ENCODE measurements around the gene USP13. TPM values are rescaled to one million over a fixed set of nuclear protein-coding genes. Genes with fewer than 3 reads are reported as not detected.

Gene USP13
- total RNA-seq, 3 donors from 2014 or later (not counting 1 experiment from before 2014, with no cell fraction given): 2.4 to 5.6 (median 3.0) TPM

- 88% methylated on average over 3 of the region's 3 CpGs for WGBS (ENCODE audit: insufficient coverage)
Observed at GRCh38 chr3:179832333-179832854, 179.6 kb downstream of the USP13 start.

GRCh38 chr3:179833294-179833693 lies 180.5 kb downstream of the USP13 start:
- no peak for TF ChIP-seq CTCF (IDR thresholded peaks at IDR 0.05)
- H3K36me3 Mint-ChIP-seq: no peaks in the 10 kb centered on the region
- H3K4me1 ChIP-seq (ENCODE audit: control insufficient read depth, insufficient read depth, low read length): no peaks in the 10 kb centered on the region
- H3K27me3 ChIP-seq (ENCODE audit: control insufficient read depth, insufficient read depth, low read length): no peaks in the 10 kb centered on the region
- no peaks in the 10 kb centered on the region for H3K9me3 Mint-ChIP-seq
- H3K4me1 Mint-ChIP-seq: no peaks in the 10 kb centered on the region
- no peaks in the 10 kb centered on the region for H3K9me3 ChIP-seq (ENCODE audit: control insufficient read depth, insufficient read depth, low read length)
- peaks cover 9 to 13% of the 10 kb centered on the region in 2 donors for H3K27me3 Mint-ChIP-seq (ENCODE audit: low read depth in 2 of 2)
- DNase-seq (no peak), ATAC-seq (no peak)
- intact Hi-C loops (cut with micrococcal nuclease): no loop called here
- no peak overlapping the region for H3K4me3 Mint-ChIP-seq
- H3K4me3 ChIP-seq (ENCODE audit: low read length): no peak overlapping the region
- H3K36me3 ChIP-seq (ENCODE audit: control insufficient read depth, insufficient read depth, low read length): no peaks in the 10 kb centered on the region
- no peak overlapping the region for H3K27ac Mint-ChIP-seq
- H3K27ac ChIP-seq (ENCODE audit: low read length): no peak overlapping the region

More at GRCh38 chr3:179832333-179832854, 179.6 kb downstream of the USP13 start:
- Histone ChIP-seq H3K4me3 (ENCODE audit: low read length) (no peak overlapping the region), H3K36me3 (ENCODE audit: control insufficient read depth, insufficient read depth, low read length) (no peaks in the 10 kb centered on the region), H3K27me3 (ENCODE audit: control insufficient read depth, insufficient read depth, low read length) (no peaks in the 10 kb centered on the region), H3K27ac (ENCODE audit: low read length) (no peak overlapping the region), H3K9me3 (ENCODE audit: control insufficient read depth, insufficient read depth, low read length) (no peaks in the 10 kb centered on the region), H3K4me1 (ENCODE audit: control insufficient read depth, insufficient read depth, low read length) (no peaks in the 10 kb centered on the region)
- ATAC-seq (no peak), DNase-seq (no peak)
- no peak overlapping the region for H3K4me3 Mint-ChIP-seq
- H3K27ac Mint-ChIP-seq: no peak overlapping the region
- no peaks in the 10 kb centered on the region for H3K9me3 Mint-ChIP-seq
- no peaks in the 10 kb centered on the region for H3K36me3 Mint-ChIP-seq
- H3K4me1 Mint-ChIP-seq: no peaks in the 10 kb centered on the region
- TF ChIP-seq CTCF (IDR thresholded peaks at IDR 0.05): no peak
- intact Hi-C loops (cut with micrococcal nuclease): no loop called here
- H3K27me3 Mint-ChIP-seq (ENCODE audit: low read depth in 2 of 2): peaks cover 9 to 13% of the 10 kb centered on the region in 2 donors

GRCh38 chr3:179837374-179837773 lies 184.5 kb downstream of the USP13 start:
- Histone ChIP-seq H3K4me1 (ENCODE audit: control insufficient read depth, insufficient read depth, low read length) (no peaks in the 10 kb centered on the region), H3K9me3 (ENCODE audit: control insufficient read depth, insufficient read depth, low read length) (no peaks in the 10 kb centered on the region), H3K4me3 (ENCODE audit: low read length) (no peak overlapping the region), H3K27ac (ENCODE audit: low read length) (no peak overlapping the region), H3K36me3 (ENCODE audit: control insufficient read depth, insufficient read depth, low read length) (no peaks in the 10 kb centered on the region), H3K27me3 (ENCODE audit: control insufficient read depth, insufficient read depth, low read length) (no peaks in the 10 kb centered on the region)
- Mint-ChIP-seq H3K4me3 (no peak overlapping the region), H3K27ac (no peak overlapping the region), H3K36me3 (no peaks in the 10 kb centered on the region), H3K4me1 (no peaks in the 10 kb centered on the region), H3K9me3 (peaks cover 0 to 2% of the 10 kb centered on the region in 2 donors), H3K27me3 (ENCODE audit: low read depth in 2 of 2) (peaks cover 13 to 16% of the 10 kb centered on the region in 2 donors)
- TF ChIP-seq CTCF (IDR thresholded peaks at IDR 0.05): no peak
- intact Hi-C loops (cut with micrococcal nuclease): no loop called here
- 100% methylated on average over 2 of the region's 2 CpGs for WGBS (ENCODE audit: insufficient coverage)
- DNase-seq: no peak
- no peak for ATAC-seq

Other genes starting within 250 kb of the USP13 start
- 1 to 10 TPM; 1.6 to 3.4 (median 2.9) TPM for gene GNB4, start 201.6 kb upstream of the USP13 start, total RNA-seq
- 10 to 100 TPM; 23.1 to 29.9 (median 24.1) TPM for gene ACTL6A, start 90.1 kb upstream of the USP13 start, total RNA-seq
- gene MRPL47, start 48.4 kb upstream of the USP13 start, total RNA-seq: 10 to 100 TPM; 23.2 to 30.8 (median 25.5) TPM
- 10 to 100 TPM; 19.0 to 25.4 (median 23.9) TPM for gene NDUFB5, start 48.2 kb upstream of the USP13 start, total RNA-seq